ENCODE data around the gene MAN1A2. TPM values are rescaled to one million over a fixed set of nuclear protein-coding genes. Genes with fewer than 3 reads are reported as not detected.

MAN1A2 gene
- total RNA-seq, 1 experiment from 2014 or later = 33.4 TPM

GRCh38 chr1:117427297-117427696, 60.0 kb downstream of the MAN1A2 start:
- intact Hi-C loops (cut with micrococcal nuclease) = no loop called here
- no peaks in the 10 kb centered on the region for H3K27me3 Mint-ChIP-seq (ENCODE audit: insufficient read depth, unreplicated experiment)
- BruUV-seq (replicated peaks) = no TSS peak
- POLR2A ChIA-PET = interaction anchor here (0.6 kb wide), 2 partner anchors 29 to 37 kb away, joined by 3 read pairs; no protein-coding TSS in a partner anchor
- TF ChIP-seq CTCF (IDR thresholded peaks at IDR 0.05; ENCODE audit: unreplicated experiment) = no peak
- no peak for DNase-seq (ENCODE audit: unreplicated experiment)
- H3K36me3 Mint-ChIP-seq (ENCODE audit: insufficient read depth, unreplicated experiment) = no peaks in the 10 kb centered on the region
- CTCF ChIA-PET = no interaction called here
- H3K27ac Mint-ChIP-seq (ENCODE audit: low read depth, unreplicated experiment) = no peak overlapping the region
- no peaks in the 10 kb centered on the region for H3K4me1 Mint-ChIP-seq (ENCODE audit: insufficient read depth, unreplicated experiment)
- no peak overlapping the region for H3K4me3 Mint-ChIP-seq (ENCODE audit: unreplicated experiment)
- peaks cover 9% of the 10 kb centered on the region for H3K9me3 Mint-ChIP-seq (ENCODE audit: unreplicated experiment)

GRCh38 chr1:117433943-117434342, 66.7 kb downstream of the MAN1A2 start:
- no peak overlapping the region for H3K27ac Mint-ChIP-seq (ENCODE audit: low read depth, unreplicated experiment)
- no peaks in the 10 kb centered on the region for H3K9me3 Mint-ChIP-seq (ENCODE audit: unreplicated experiment)
- H3K27me3 Mint-ChIP-seq (ENCODE audit: insufficient read depth, unreplicated experiment) = no peaks in the 10 kb centered on the region
- CTCF ChIA-PET = no interaction called here
- H3K4me1 Mint-ChIP-seq (ENCODE audit: insufficient read depth, unreplicated experiment) = no peaks in the 10 kb centered on the region
- POLR2A ChIA-PET = interaction anchor here (0.6 kb wide), 1 partner anchor 20 kb away, joined by 3 read pairs; no protein-coding TSS in a partner anchor
- DNase-seq (ENCODE audit: unreplicated experiment) = no peak
- TF ChIP-seq CTCF (IDR thresholded peaks at IDR 0.05; ENCODE audit: unreplicated experiment) = no peak
- no peak overlapping the region for H3K4me3 Mint-ChIP-seq (ENCODE audit: unreplicated experiment)
- no TSS peak for BruUV-seq (replicated peaks)
- intact Hi-C loops (cut with micrococcal nuclease) = no loop called here
- no peaks in the 10 kb centered on the region for H3K36me3 Mint-ChIP-seq (ENCODE audit: insufficient read depth, unreplicated experiment)

- Mint-ChIP-seq H3K9me3 (ENCODE audit: unreplicated experiment) (no peaks in the 10 kb centered on the region), H3K27me3 (ENCODE audit: insufficient read depth, unreplicated experiment) (no peaks in the 10 kb centered on the region), H3K4me3 (ENCODE audit: unreplicated experiment) (no peak overlapping the region), H3K36me3 (ENCODE audit: insufficient read depth, unreplicated experiment) (no peaks in the 10 kb centered on the region), H3K27ac (ENCODE audit: low read depth, unreplicated experiment) (no peak overlapping the region), H3K4me1 (ENCODE audit: insufficient read depth, unreplicated experiment) (no peaks in the 10 kb centered on the region)
- no peak for DNase-seq (ENCODE audit: unreplicated experiment)
- BruUV-seq (replicated peaks) = no TSS peak
- POLR2A ChIA-PET = interaction anchor here (0.9 kb wide), 1 partner anchor 19 kb away, joined by 3 read pairs; no protein-coding TSS in a partner anchor
- intact Hi-C loops (cut with micrococcal nuclease) = no loop called here
- TF ChIP-seq CTCF (IDR thresholded peaks at IDR 0.05; ENCODE audit: unreplicated experiment) = no peak
- CTCF ChIA-PET = interaction anchor here (0.7 kb wide), 1 partner anchor 11 kb away, joined by 3 read pairs; no protein-coding TSS in a partner anchor
Measured at GRCh38 chr1:117436513-117436912, 69.3 kb downstream of the MAN1A2 start.

GRCh38 chr1:117447661-117448060, 80.4 kb downstream of the MAN1A2 start:
- intact Hi-C loops (cut with micrococcal nuclease) = no loop called here
- peak overlapping the region; percentile 17 for H3K27ac Mint-ChIP-seq (ENCODE audit: low read depth, unreplicated experiment)
- TF ChIP-seq CTCF (IDR thresholded peaks at IDR 0.05; ENCODE audit: unreplicated experiment) = no peak
- H3K4me3 Mint-ChIP-seq (ENCODE audit: unreplicated experiment) = no peak overlapping the region
- H3K36me3 Mint-ChIP-seq (ENCODE audit: insufficient read depth, unreplicated experiment) = peaks cover 25% of the 10 kb centered on the region
- no peaks in the 10 kb centered on the region for H3K27me3 Mint-ChIP-seq (ENCODE audit: insufficient read depth, unreplicated experiment)
- DNase-seq (ENCODE audit: unreplicated experiment) = no peak
- H3K9me3 Mint-ChIP-seq (ENCODE audit: unreplicated experiment) = peaks cover 21% of the 10 kb centered on the region
- POLR2A ChIA-PET = interaction anchor here (0.7 to 2.3 kb wide), 3 partner anchors 10 to 80 kb away, joined by 3 to 8 read pairs (median 4); partner anchors contain the start of gene MAN1A2
- BruUV-seq (replicated peaks) = no TSS peak
- peaks cover 6% of the 10 kb centered on the region for H3K4me1 Mint-ChIP-seq (ENCODE audit: insufficient read depth, unreplicated experiment)
- CTCF ChIA-PET = interaction anchor here (0.6 kb wide), 1 partner anchor 162 kb away, joined by 3 read pairs; no protein-coding TSS in a partner anchor

Data from MCF 10A (cell line).